Eye (tissue), 1 donor: ENCODE data around the gene TRMT10A.
"Not testable (repeated sequence)": the region's sequence is repeated elsewhere in the genome, so short reads cannot be mapped to it uniquely, and the experiment has no call there.

Source experiments
- DNase-seq: peaks from one replicate; pipeline ENCODE4 v3.0.0-alpha.2; 2015

Gene TRMT10A

DNA sequence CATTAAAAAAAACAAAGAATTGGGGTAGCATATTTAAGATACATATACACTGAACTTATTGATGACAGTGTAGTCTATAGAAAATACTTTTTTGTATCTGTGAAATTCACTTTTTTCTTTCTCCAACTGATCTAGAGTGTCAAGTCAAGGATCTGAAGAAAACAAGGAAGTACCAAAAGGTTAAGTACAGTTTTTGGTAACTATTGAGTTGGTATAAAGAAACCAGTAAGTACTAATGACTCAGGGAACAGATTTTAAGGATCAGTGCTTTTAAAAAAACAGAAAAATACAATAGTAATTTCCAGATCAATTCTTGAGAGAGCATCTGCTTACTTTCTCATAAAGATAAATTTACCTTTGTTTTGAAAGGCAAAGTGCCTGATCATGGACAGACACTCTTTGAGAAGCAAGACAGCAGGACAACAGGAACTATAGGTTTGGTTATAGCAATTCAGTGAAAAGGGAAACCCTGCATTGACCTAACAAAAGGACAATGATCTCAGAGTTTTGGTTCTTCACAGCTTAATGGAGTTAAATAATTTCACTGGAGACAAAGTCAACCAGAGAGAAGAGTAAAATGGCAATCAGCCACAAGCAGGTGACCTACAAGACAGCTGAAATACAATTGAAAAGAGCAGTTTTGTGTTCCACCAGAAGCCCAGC, 23.4 kb downstream of the TRMT10A start:
- DNase-seq = no peak

GRCh38 chr4:99537674-99538073, 26.2 kb downstream of the TRMT10A start:
- DNase-seq = no peak

DNA sequence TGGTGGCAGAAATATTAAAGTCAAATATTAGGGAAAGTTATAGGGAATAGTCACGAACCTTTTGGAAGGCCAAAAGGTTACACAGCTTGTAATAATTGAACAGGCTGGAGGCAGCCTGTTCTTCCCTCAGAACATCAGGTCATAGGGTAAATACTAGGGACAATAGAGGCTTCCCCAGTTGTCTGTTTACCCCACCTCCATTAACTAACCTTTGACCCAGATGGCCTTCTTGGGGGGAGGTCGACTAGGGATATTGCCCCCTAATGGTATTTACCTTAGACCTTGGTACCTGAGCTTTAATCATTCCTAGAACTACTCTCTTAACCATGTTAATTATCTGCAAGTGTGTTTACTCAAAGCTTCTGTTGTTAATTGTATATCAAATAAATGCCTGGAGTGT, 27.0 kb downstream of the TRMT10A start:
- DNase-seq = no peak

GRCh38 chr4:99536271-99536670, 27.6 kb downstream of the TRMT10A start:
- DNase-seq = peak; percentile 66

GRCh38 chr4:99534699-99535098, 29.1 kb downstream of the TRMT10A start:
- DNase-seq = not testable (repeated sequence)

DNA sequence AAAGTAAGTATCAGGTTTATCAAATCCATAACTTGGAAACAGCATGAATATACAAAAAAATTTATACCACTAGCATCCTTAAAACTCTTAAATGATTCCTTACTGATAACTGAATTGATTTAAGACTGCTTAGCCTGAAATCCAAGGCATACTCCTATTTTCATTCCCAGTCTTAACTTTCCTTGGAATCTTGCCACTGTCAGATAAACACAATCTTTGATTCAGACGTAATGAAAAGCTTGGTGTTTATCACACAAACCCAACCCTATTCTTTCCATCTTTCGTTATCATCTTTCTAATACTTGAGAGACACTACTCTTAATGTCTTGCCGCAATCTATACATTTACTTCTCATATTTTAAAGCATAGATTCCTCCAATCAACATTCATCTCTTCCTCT, 33.9 kb downstream of the TRMT10A start:
- DNase-seq = no peak

DNA sequence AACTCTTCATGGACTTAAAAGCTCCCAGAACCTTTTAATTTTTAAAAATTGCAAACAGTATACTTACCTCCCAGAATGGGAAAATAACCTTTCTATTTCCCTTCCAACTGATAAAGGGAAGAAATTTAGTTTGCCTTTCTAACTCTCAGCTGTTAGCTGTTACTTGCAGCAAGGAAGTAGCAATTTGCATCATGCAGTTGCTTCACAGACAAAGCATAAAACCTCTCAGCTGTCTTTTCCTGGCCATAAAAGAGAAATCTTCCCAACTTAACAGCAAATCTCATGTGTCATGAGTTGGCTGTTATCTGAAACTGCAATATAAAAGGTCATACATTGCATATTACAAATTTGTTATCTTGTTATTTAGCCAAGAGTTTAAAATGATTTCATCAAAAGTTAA, 34.6 kb downstream of the TRMT10A start:
- DNase-seq = peak; percentile 2

DNA sequence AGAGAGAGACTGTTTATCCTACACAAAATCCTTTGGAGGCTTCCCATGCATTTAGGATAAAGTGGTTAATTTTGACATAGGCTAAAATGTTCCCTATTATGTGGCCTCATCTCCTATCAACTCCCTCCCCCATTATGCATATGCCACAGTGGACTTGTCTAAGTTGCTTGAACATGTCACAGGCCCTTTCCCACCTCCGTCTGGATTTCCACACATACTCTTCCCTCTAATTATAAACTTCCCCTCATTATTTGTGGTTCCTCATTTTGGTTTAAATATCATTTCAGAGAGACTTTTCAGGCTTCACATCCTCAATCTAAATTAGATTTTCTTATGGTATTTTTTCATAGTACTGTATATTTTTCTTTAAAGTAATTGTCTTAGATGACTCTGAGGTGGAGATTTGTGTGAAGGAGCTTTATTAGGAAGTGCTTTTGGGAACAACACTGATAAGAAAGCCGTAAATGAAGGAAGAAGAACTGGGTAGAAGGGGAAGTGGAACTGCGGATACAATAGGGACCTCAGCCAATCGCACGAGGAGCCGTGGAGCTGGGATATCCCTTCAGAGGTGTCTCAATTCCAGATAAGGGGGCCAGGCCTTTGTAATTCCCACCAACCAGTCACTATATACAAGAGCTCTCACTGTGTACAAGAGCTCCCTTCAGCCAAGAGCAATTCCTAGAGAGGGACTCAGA, 45.1 kb downstream of the TRMT10A start:
- DNase-seq = no peak

- no peak for DNase-seq
Measured at GRCh38 chr4:99510721-99511120, 53.1 kb downstream of the TRMT10A start, which contains the start of gene C4orf17. C4orf17 (plus strand) TSS chr4:99511021; CDS start chr4:99513082, 2,061 bp downstream.

GRCh38 chr4:99507762-99508161, 56.1 kb downstream of the TRMT10A start:
- DNase-seq = no peak

GRCh38 chr4:99507349-99507748, 56.5 kb downstream of the TRMT10A start:
- DNase-seq = no peak

- no peak for DNase-seq
Measured at GRCh38 chr4:99506781-99507180, 57.1 kb downstream of the TRMT10A start.

DNA sequence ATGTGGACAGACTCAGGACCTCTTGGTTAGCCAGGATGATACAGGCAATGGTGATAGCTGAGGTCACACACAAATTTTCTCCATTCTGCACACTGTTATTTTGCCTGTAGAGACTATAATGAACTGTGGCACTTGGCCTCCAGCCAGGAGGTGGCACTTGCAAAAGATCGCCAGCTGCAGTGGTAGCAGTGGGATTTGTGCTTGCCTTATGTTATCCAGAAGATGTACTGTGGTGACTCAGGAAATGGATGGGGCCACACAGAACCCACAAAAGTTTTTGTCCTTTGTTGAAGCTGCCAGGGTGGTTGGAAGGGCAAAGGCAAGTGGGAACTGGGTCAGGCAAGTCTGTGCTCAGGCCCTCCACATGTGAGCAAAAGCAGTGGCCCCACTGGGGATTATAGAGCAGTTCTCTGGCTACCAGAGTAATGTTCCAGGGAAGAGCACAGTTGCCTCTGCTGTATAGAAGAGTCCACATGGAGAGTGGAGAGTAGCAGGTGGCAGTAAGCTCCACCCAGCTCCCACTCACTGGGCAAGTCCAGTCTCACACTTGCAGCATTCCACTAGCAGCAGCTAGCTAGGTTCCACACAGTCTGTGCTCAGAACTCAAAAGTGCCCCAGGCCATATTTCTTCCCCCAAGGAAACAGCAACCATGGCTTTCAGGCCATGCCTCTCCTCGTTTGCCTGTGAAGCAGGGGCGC, 58.9 kb downstream of the TRMT10A start:
- DNase-seq = no peak
